ENCODE data around the gene ICAM1. TPM values are rescaled to one million over a fixed set of nuclear protein-coding genes. Genes with fewer than 3 reads are reported as not detected.

ICAM1 gene
- polyA plus RNA-seq, 1 donor from 2014 or later: 9.2 TPM

- Mint-ChIP-seq H3K9me3 (no peaks in the 10 kb centered on the region), H3K36me3 (peaks cover 1% of the 10 kb centered on the region), H3K27ac (no peak overlapping the region), H3K4me1 (peaks cover 4 to 7% (median 7%) of the 10 kb centered on the region in 3 donors), H3K4me3 (no peak overlapping the region), H3K27me3 (no peaks in the 10 kb centered on the region)
Observed at GRCh38 chr19:10256551-10256950, 14.4 kb upstream of the ICAM1 start.

DNA sequence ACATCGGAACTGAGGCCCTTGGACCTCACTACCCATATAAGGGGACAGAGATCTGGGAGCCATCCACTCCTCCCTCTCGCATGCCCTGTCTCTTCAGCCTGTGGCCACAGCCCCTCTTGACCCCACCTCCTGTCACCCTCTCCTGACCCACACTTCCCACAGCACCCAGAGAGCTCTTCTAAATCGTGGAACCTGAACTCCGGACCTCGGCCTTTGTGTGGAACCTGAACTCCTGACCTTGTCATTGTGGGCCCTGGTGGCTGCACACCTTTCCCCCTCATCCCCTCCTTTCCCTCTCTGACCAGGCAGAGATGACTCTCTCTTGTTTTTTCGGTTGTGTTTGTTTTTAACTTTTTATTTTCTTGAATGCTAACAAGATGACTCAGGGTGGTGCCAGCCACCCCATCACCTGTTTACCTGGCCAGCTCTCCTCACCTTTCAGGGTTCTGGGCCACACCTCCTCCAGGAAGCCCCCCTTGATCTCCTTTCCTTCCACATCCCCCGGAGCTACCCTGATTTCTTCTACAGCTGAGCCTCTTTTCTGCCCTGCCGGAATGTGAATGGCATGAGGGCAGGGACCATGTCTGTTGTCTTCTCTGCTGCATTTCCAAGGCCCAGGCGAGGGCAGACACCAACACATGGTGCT, 13.8 kb upstream of the ICAM1 start:
- H3K27ac Mint-ChIP-seq: no peak overlapping the region

GRCh38 chr19:10258080-10258710, 12.7 kb upstream of the ICAM1 start:
- H3K4me1 Mint-ChIP-seq: peaks cover 0 to 2% (median 2%) of the 10 kb centered on the region in 3 donors
- peak overlapping the region in 1 of 3 donors; percentile 59 for H3K27ac Mint-ChIP-seq

More for the DNA sequence above, 13.8 kb upstream of the ICAM1 start:
- peaks cover 0 to 6% (median 3%) of the 10 kb centered on the region in 3 donors for H3K4me1 Mint-ChIP-seq
- no peaks in the 10 kb centered on the region for H3K9me3 Mint-ChIP-seq
- H3K27me3 Mint-ChIP-seq: no peaks in the 10 kb centered on the region
- H3K36me3 Mint-ChIP-seq: no peaks in the 10 kb centered on the region
- peak overlapping the region in 2 of 4 donors; percentile 17 to 72 for H3K4me3 Mint-ChIP-seq

DNA sequence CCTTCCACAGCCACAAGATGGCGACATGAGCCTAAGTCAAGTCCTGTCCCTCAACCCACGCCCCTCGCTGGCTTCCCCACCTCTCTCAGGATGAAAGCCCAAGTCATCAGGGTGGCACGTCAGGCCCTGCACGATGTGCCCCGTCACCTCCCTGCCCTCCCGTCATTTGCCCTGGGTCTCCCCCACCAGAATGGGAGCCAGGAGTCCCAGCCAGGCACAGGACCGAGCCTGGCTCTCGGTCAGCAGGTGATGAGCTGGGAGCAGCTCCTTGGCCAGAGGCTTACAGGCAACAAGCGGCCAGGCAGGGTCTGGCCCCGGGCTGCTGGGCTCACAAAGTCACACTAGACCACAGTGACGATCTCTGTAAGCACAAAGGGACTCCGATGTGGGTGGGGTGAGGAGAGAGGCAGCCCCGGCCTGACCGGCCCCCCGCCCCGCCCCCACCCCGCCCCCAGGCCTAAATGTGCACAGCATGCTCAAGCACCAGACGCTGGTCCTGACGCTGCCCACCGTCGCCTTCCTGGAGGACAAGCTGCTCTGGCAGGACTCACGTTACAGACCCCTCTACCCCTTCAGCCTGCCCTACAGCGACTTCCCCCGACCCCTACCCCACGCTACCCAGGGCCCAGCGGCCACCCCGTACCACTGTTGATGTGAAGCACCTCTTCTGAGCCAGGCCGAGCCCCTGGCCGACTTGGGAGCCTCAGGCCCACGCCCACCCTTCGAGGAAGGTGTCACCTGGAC, 11.6 kb upstream of the ICAM1 start:
- Mint-ChIP-seq H3K9me3 (no peaks in the 10 kb centered on the region), H3K27ac (peak overlapping the region; percentile 31 to 95 (median 82)), H3K36me3 (no peaks in the 10 kb centered on the region), H3K27me3 (no peaks in the 10 kb centered on the region), H3K4me1 (peaks cover 0 to 2% (median 0%) of the 10 kb centered on the region in 3 donors), H3K4me3 (peak overlapping the region in 1 of 4 donors; percentile 72)

More at GRCh38 chr19:10258080-10258710, 12.7 kb upstream of the ICAM1 start:
- peak overlapping the region in 1 of 4 donors; percentile 72 for H3K4me3 Mint-ChIP-seq
- no peaks in the 10 kb centered on the region for H3K36me3 Mint-ChIP-seq
- H3K27me3 Mint-ChIP-seq: no peaks in the 10 kb centered on the region
- no peaks in the 10 kb centered on the region for H3K9me3 Mint-ChIP-seq

GRCh38 chr19:10260141-10260584, 10.8 kb upstream of the ICAM1 start:
- Mint-ChIP-seq H3K36me3 (no peaks in the 10 kb centered on the region), H3K9me3 (no peaks in the 10 kb centered on the region), H3K27me3 (no peaks in the 10 kb centered on the region), H3K4me1 (peaks cover 0 to 2% (median 0%) of the 10 kb centered on the region in 3 donors), H3K27ac (peak overlapping the region in 1 of 3 donors; percentile 53), H3K4me3 (peak overlapping the region in 1 of 4 donors; percentile 35)

- Mint-ChIP-seq H3K27me3 (no peaks in the 10 kb centered on the region), H3K9me3 (no peaks in the 10 kb centered on the region), H3K36me3 (no peaks in the 10 kb centered on the region), H3K4me1 (peaks cover 0 to 2% (median 0%) of the 10 kb centered on the region in 3 donors), H3K4me3 (no peak overlapping the region), H3K27ac (peak overlapping the region in 1 of 3 donors; percentile 47)
Observed at GRCh38 chr19:10262771-10263170, 8.1 kb upstream of the ICAM1 start.

- H3K4me1 Mint-ChIP-seq: peaks cover 3 to 18% (median 5%) of the 10 kb centered on the region in 3 donors
- H3K27me3 Mint-ChIP-seq: no peaks in the 10 kb centered on the region
- peak overlapping the region in 1 of 3 donors; percentile 29 for H3K27ac Mint-ChIP-seq
- H3K4me3 Mint-ChIP-seq: no peak overlapping the region
- H3K9me3 Mint-ChIP-seq: no peaks in the 10 kb centered on the region
- H3K36me3 Mint-ChIP-seq: no peaks in the 10 kb centered on the region
Observed at GRCh38 chr19:10266706-10267105, 4.2 kb upstream of the ICAM1 start.

- peak overlapping the region in 1 of 3 donors; percentile 97 for H3K27ac Mint-ChIP-seq
Observed at GRCh38 chr19:10268071-10268470, 2.8 kb upstream of the ICAM1 start.

DNA sequence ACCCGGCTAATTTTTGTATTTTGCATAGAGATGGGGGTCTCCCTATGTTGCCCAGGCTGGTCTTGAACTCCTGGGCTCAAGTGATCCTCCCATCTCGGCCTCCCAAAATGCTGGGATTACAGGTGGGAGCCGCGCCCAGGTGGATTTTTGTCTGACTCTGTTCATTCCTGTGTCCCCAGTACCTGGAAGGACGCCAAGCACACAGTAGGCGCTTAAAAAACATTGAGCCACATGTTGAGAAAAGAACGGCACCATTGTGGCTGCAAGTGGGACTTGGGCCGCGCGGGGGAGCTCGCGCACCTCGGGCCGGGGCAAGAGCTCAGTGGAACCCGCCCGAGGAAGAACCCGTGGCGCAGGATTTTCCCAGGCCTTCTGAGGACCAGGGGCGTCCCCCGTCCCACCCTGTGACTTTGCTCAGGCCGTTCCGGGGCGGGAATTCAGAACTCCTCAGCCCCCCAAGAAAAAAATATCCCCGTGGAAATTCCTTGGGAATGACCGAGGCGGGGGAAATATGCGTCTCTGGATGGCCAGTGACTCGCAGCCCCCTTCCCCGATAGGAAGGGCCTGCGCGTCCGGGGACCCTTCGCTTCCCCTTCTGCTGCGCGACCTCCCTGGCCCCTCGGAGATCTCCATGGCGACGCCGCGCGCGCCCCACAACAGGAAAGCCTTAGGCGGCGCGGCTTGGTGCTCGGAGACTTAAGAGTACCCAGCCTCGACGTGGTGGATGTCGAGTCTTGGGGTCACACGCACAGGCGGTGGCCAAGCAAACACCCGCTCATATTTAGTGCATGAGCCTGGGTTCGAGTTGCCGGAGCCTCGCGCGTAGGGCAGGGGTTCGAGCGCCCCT, 1.4 kb upstream of the ICAM1 start:
- H3K4me3 Mint-ChIP-seq: peak overlapping the region; percentile 84 to 95 (median 90)
- no peaks in the 10 kb centered on the region for H3K9me3 Mint-ChIP-seq
- H3K4me1 Mint-ChIP-seq: peaks cover 14 to 31% (median 15%) of the 10 kb centered on the region in 3 donors
- peaks cover 3% of the 10 kb centered on the region for H3K36me3 Mint-ChIP-seq
- peak overlapping the region; percentile 97 to 99 (median 98) for H3K27ac Mint-ChIP-seq
- H3K27me3 Mint-ChIP-seq: no peaks in the 10 kb centered on the region

More at GRCh38 chr19:10268071-10268470, 2.8 kb upstream of the ICAM1 start:
- Mint-ChIP-seq H3K4me3 (peak overlapping the region in 1 of 4 donors; percentile 52), H3K4me1 (peaks cover 9 to 25% (median 11%) of the 10 kb centered on the region in 3 donors), H3K9me3 (no peaks in the 10 kb centered on the region), H3K27me3 (no peaks in the 10 kb centered on the region), H3K36me3 (no peaks in the 10 kb centered on the region)

DNA sequence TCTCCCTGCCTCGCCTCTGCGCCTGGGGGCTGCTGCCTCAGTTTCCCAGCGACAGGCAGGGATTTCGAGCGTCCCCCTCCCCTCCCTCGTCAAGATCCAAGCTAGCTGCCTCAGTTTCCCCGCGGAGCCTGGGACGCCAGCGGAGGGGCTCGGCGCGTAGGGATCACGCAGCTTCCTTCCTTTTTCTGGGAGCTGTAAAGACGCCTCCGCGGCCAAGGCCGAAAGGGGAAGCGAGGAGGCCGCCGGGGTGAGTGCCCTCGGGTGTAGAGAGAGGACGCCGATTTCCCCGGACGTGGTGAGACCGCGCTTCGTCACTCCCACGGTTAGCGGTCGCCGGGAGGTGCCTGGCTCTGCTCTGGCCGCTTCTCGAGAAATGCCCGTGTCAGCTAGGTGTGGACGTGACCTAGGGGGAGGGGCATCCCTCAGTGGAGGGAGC, 722 bp upstream of the ICAM1 start:
- H3K27ac Mint-ChIP-seq: peak overlapping the region; percentile 97 to 99 (median 98)
- H3K27me3 Mint-ChIP-seq: no peaks in the 10 kb centered on the region

GRCh38 chr19:10271543-10272086, 695 bp downstream of the ICAM1 start:
- Mint-ChIP-seq H3K9me3 (no peaks in the 10 kb centered on the region), H3K36me3 (peaks cover 3% of the 10 kb centered on the region), H3K4me3 (peak overlapping the region; percentile 84 to 95 (median 90)), H3K4me1 (peaks cover 18 to 36% (median 19%) of the 10 kb centered on the region in 3 donors), H3K27ac (peak overlapping the region; percentile 97 to 99 (median 98)), H3K27me3 (no peaks in the 10 kb centered on the region)

More for the DNA sequence above, 722 bp upstream of the ICAM1 start:
- Mint-ChIP-seq H3K36me3 (peaks cover 3% of the 10 kb centered on the region), H3K4me3 (peak overlapping the region; percentile 84 to 95 (median 90)), H3K4me1 (peaks cover 17 to 36% (median 18%) of the 10 kb centered on the region in 3 donors), H3K9me3 (no peaks in the 10 kb centered on the region)

GRCh38 chr19:10274589-10274988, 3.7 kb downstream of the ICAM1 start:
- H3K27ac Mint-ChIP-seq: peak overlapping the region in 2 of 3 donors; percentile 73 to 84
- H3K27me3 Mint-ChIP-seq: no peaks in the 10 kb centered on the region
- peaks cover 23 to 36% (median 24%) of the 10 kb centered on the region in 3 donors for H3K4me1 Mint-ChIP-seq
- H3K4me3 Mint-ChIP-seq: peak overlapping the region in 2 of 4 donors; percentile 64 to 68
- H3K36me3 Mint-ChIP-seq: peaks cover 3% of the 10 kb centered on the region
- H3K9me3 Mint-ChIP-seq: no peaks in the 10 kb centered on the region

DNA sequence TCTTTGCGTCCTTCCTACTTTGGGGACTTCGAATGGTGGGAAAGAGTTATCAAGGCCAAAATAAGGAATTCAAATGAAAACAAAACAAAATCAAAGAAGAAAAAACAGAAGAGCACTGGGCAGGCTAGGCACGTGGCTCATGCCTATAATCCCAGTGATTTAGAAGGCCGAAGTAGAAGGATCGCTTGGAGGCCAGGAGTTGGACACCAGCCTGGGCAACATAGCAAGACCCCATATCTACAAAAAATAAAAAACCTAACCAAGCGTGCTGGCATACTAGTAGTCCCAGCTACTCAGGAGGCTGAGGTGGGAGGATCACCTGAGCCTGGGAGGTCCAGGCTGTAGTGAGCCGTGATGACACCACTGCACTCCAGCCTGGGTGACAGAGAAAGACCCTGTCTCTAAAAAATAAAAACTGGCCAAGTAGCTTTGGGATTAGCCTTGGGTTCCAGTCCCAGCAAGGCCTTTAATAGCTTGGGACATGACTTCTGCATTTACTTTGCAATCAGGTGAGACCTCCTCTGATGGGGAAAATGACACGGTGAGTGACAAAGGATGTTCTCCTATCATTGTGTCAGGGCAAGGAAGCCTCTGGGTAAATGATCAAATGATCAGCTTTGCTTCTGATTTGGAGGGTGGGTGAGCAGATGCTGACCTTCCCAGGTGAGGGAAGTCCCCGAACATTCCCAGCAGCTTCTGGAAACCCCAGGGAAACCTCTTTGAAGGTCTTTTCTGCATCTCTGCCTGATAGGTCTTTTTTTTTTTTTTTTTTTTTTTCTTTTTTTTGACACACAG, 7.1 kb downstream of the ICAM1 start:
- Mint-ChIP-seq H3K27ac (peak overlapping the region; percentile 36 to 94 (median 52)), H3K36me3 (peaks cover 5% of the 10 kb centered on the region), H3K9me3 (no peaks in the 10 kb centered on the region), H3K27me3 (no peaks in the 10 kb centered on the region), H3K4me3 (peak overlapping the region in 1 of 4 donors; percentile 41), H3K4me1 (peaks cover 15 to 20% (median 19%) of the 10 kb centered on the region in 3 donors)
